Measurements from ENCODE around the gene RHOJ.

DNA sequence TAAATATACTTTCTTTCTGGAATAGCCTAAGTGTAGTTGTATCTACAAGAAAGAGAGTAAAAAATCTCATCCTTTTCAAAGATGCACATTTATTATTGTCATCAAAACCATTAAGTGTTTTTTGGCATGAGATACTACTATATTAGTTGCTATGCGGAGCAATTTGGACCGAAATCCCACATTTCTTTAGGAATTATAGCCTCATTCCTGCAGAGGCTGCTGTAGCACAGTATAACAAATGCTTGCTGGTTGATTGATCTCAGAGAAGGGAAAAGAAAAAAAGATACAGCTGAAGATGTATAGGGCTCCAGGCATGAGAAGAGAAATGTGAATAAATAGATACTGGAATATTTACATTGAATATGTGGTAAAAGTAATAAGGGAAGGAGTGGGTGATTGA, 36.0 kb downstream of the RHOJ start:
- no peak for TF ChIP-seq EZH2phosphoT487 (IDR thresholded peaks at IDR 0.05; ENCODE audit: borderline replicate concordance, low read length)
- TF ChIP-seq, protein P1, sequence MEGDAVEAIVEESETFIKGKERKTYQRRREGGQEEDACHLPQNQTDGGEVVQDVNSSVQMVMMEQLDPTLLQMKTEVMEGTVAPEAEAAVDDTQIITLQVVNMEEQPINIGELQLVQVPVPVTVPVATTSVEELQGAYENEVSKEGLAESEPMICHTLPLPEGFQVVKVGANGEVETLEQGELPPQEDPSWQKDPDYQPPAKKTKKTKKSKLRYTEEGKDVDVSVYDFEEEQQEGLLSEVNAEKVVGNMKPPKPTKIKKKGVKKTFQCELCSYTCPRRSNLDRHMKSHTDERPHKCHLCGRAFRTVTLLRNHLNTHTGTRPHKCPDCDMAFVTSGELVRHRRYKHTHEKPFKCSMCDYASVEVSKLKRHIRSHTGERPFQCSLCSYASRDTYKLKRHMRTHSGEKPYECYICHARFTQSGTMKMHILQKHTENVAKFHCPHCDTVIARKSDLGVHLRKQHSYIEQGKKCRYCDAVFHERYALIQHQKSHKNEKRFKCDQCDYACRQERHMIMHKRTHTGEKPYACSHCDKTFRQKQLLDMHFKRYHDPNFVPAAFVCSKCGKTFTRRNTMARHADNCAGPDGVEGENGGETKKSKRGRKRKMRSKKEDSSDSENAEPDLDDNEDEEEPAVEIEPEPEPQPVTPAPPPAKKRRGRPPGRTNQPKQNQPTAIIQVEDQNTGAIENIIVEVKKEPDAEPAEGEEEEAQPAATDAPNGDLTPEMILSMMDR (IDR thresholded peaks at IDR 0.05; ENCODE audit: low read depth, low read length, poor library complexity, severe bottlenecking): no peak

Data from DOHH2 (cell line).